GM12891 (cell line): ENCODE measurements around the gene RUNX1.

Source experiments
- DNase-seq: peaks from one replicate; pipeline ENCODE4 v3.0.0; 2011; ENCODE audit warnings: low spot score; ENCODE audit not compliant: insufficient read length
- FAIRE-seq: peaks from 2 replicates; lab custom pipeline; 2011; peaks lifted over from hg19 to GRCh38; lab: Jason Lieb, UNC
- PAX5 ChIP-seq: IDR thresholded peaks from 2 replicates; pipeline ENCODE4 v1.6.1; 2011; ENCODE audit warnings: low read length, moderate library complexity, mild to moderate bottlenecking; ENCODE audit not compliant: insufficient read depth, severe bottlenecking
- POLR2A ChIP-seq: IDR thresholded peaks from 2 replicates; pipeline ENCODE4 v1.6.1; 2011; ENCODE audit warnings: low read depth, low read length, control low read depth
- POLR2AphosphoS5 ChIP-seq: IDR thresholded peaks from 2 replicates; pipeline ENCODE4 v1.6.1; 2011; ENCODE audit warnings: low read depth, low read length, control low read depth
- POU2F2 ChIP-seq: IDR thresholded peaks from 2 replicates; pipeline ENCODE4 v1.6.1; 2011; ENCODE audit warnings: low read depth, mild to moderate bottlenecking, control low read depth, low read length, moderate library complexity
- SPI1 ChIP-seq: IDR thresholded peaks from 2 replicates; pipeline ENCODE4 v1.6.1; 2011; ENCODE audit warnings: low read depth, low read length, control low read depth
- TAF1 ChIP-seq: IDR thresholded peaks from 2 replicates; pipeline ENCODE4 v1.6.1; 2011; ENCODE audit warnings: low read depth, low read length, control low read depth

RUNX1 gene

GRCh38 chr21:34875830-34876229, 173.3 kb downstream of the RUNX1 start:
- no peak for DNase-seq
- TF ChIP-seq POLR2AphosphoS5 = no peak
- TF ChIP-seq POU2F2 = no peak
- FAIRE-seq = no peak

DNA sequence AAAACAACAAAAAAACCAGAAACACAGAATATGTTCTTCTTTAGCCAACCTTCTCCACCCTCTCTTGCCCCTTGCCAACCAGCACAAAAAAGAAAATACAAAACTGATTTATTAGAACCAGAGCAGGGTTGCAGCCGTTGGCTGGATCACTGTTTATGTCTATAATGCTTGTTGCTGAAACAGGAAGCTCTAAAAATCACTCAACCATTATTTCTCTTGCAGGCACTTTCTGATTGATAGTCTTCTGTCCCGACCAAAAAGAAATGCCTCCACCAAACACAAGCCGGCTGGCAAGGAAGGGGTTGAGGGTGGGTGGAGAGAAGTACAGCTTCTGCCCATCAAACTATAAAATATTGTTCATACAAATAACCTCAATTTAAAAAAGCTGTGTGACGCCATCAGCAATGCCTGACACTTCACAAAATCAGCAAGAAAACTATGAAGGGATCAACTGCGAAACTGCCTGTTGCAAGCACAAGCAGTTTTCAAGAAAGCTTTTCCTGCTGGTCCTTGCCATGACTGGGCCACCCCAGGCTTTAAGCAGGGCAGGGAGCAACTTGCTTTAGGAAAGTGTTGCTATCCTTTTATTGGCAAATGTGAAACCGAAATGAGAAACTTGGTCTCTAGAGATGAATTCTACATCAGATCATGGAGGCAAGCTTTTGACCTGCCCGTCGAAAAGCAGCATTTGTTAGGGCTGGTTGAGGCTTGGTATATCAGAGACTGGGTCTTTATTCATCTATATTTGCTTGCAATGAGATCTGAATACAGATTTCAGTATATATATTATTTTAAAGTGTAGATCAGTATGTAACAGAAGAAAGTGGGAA, 174.2 kb downstream of the RUNX1 start:
- FAIRE-seq (no peak), DNase-seq (no peak)
- TF ChIP-seq SPI1 (no peak), PAX5 (no peak), POLR2A (no peak), POLR2AphosphoS5 (no peak), TAF1 (no peak), POU2F2 (no peak)

DNA sequence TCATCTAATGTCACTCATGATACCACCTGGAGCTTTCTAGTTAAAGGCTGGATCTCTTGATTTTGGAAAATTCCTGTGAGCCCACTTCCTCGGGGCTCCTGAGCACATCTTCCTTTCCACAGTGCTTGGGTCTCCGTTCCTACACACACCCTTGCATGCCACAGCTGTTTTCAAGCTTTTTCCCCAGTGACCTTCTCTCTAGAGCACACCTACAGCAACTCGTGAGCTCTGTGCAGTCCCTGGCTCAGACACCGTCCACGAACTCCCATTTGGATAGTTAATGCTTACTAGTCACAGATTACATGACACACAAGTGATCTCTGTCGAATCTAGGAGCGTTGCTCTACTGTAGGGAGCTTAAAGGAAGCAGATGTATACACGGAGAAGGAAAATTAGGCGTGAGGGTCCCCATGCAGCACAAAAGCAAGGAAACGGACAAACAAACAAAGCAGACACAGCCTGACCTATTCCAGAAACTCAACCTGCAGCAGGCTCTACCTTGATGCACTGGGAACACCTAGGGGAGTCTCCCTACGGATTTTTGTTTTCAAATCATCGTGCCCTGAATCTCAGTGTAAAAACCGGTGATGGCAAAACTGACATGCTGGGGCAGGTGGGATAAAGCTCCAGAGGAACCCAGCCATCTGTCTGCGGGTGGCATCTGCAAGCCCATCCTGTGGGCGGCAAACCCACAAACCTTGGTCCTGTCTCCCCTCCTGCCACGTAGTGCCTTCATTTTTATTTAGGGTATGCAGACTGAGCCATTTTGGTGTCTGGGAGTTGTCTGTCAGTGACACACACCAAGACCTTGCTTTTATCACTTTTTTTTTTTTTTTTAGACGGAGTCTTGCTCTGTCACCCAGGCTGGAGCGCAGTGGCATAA, 177.8 kb downstream of the RUNX1 start:
- DNase-seq = no peak
- TF ChIP-seq POLR2AphosphoS5 (no peak), POU2F2 (no peak), PAX5 (no peak), TAF1 (no peak), SPI1 (no peak), POLR2A (no peak)
- no peak for FAIRE-seq

DNA sequence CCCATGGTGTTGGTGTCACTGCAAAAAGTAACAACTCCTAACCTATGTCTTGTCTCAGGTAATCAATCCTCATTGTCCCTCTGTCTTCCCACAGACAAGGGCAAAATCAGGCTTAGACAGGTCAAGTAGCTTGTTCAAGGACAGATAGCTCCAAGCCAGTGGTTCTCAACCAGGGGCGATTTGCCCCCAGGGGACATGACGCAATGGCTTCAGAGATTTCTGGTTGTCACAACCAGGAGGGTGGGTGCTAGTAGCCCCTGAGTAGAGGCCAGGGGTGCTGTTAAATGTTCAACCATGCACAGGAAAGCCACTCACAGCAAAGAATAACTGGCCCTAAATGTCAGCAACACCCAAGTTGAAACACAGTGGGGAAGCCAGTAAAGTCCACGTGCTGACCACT, 178.9 kb downstream of the RUNX1 start:
- FAIRE-seq = no peak
- TF ChIP-seq POLR2AphosphoS5 = no peak
- TF ChIP-seq PAX5 = no peak
- TF ChIP-seq SPI1 = no peak
- DNase-seq = no peak

- TF ChIP-seq POLR2AphosphoS5 = no peak
- TF ChIP-seq SPI1 = no peak
- FAIRE-seq (no peak), DNase-seq (no peak)
Measured at GRCh38 chr21:34869545-34869944, 179.6 kb downstream of the RUNX1 start.

GRCh38 chr21:34867785-34868184, 181.3 kb downstream of the RUNX1 start:
- TF ChIP-seq POLR2AphosphoS5 (no peak), TAF1 (no peak), POU2F2 (no peak), POLR2A (no peak), SPI1 (no peak), PAX5 (no peak)

GRCh38 chr21:34865400-34866241, 183.5 kb downstream of the RUNX1 start:
- FAIRE-seq = peak; percentile 96
- no peak for DNase-seq

More at GRCh38 chr21:34867785-34868184, 181.3 kb downstream of the RUNX1 start:
- DNase-seq = no peak
- no peak for FAIRE-seq

GRCh38 chr21:34864370-34865149, 184.5 kb downstream of the RUNX1 start:
- TF ChIP-seq SPI1 (no peak), TAF1 (no peak), POLR2A (0 out of 2 replicates have a peak, but pooled peaks have one; percentile 37)
- no peak for DNase-seq
- FAIRE-seq = no peak

More at GRCh38 chr21:34865400-34866241, 183.5 kb downstream of the RUNX1 start:
- TF ChIP-seq TAF1 = no peak
- TF ChIP-seq SPI1 = peak; percentile 98
- peak; percentile 60; the same call in 1 of the 2 replicates for TF ChIP-seq POU2F2
- TF ChIP-seq POLR2A = 0 out of 2 replicates have a peak, but pooled peaks have one; percentile 18
- peak; percentile 8; the same call in 1 of the 2 replicates for TF ChIP-seq POLR2AphosphoS5
- peak; percentile 85 for TF ChIP-seq PAX5

GRCh38 chr21:34862951-34863350, 186.2 kb downstream of the RUNX1 start:
- TF ChIP-seq PAX5 (no peak), SPI1 (no peak), TAF1 (no peak), POLR2AphosphoS5 (no peak; the same call in 1 of the 2 replicates), POLR2A (no peak), POU2F2 (no peak)
- DNase-seq (no peak), FAIRE-seq (no peak)
